Measurements from ENCODE around the gene FHOD1.

The FHOD1 gene

DNA sequence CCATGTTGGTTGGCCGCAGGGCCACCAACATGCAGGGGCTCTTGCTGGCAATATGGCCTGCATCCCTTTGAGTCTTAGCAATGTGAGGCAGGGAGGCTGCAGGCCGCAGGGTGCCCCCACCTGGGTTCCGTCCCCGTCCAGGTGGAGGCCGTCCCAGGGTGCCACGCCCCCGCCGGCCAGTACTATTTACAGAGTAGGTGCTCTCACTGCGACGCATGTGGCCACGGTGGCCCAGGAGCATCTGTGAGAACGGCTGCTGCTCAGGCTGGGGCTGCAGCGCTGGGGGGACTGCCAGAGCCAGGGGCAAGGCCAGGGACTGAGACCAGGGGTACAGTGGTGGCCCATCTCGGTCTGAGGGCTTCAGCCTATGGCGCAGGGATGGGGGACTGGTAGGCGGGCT, 67.1 kb downstream of the FHOD1 start:
- TF ChIP-seq EZH2 (IDR thresholded peaks at IDR 0.05; ENCODE audit: borderline replicate concordance, low read length) = no peak
- TF ChIP-seq, protein P1, sequence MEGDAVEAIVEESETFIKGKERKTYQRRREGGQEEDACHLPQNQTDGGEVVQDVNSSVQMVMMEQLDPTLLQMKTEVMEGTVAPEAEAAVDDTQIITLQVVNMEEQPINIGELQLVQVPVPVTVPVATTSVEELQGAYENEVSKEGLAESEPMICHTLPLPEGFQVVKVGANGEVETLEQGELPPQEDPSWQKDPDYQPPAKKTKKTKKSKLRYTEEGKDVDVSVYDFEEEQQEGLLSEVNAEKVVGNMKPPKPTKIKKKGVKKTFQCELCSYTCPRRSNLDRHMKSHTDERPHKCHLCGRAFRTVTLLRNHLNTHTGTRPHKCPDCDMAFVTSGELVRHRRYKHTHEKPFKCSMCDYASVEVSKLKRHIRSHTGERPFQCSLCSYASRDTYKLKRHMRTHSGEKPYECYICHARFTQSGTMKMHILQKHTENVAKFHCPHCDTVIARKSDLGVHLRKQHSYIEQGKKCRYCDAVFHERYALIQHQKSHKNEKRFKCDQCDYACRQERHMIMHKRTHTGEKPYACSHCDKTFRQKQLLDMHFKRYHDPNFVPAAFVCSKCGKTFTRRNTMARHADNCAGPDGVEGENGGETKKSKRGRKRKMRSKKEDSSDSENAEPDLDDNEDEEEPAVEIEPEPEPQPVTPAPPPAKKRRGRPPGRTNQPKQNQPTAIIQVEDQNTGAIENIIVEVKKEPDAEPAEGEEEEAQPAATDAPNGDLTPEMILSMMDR (IDR thresholded peaks at IDR 0.05; ENCODE audit: low read length) = no peak
- peaks cover 26% of the 10 kb centered on the region for H3K4me1 ChIP-seq (ENCODE audit: insufficient read depth, low read length, severe bottlenecking)
- no peaks in the 10 kb centered on the region for H4K20me1 ChIP-seq (ENCODE audit: insufficient read depth, low read length)

DNA sequence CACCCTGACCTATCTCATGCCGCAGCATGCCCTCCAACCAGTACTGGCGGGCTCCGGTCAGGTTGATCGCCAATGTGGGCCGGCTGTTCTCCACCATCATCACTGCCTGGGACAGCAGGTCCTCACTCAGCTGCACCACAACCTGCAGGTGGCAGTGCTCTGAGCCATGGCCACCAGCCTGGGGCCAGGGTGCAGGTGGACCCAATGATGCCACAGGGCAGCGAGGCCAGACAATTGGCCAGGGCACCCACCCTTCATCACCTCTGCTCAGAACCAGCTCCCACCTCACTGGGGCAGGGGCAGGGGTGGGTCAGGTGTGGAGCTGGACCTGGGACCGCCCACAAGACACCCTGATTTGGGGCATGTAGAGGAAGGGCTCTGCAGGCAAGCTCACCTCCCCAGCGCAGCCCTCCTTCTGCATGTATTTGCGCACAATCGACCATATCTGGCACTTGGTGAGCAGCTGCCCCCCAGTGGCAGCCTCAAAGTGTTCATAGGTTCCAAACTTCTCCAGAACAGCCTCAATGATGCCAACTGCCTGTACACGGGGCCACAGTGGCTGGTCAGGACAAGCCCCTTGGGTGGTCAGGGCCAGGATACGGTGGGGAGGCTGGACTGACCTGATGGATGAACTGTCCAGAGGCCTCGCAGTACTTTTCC, 67.7 kb downstream of the FHOD1 start:
- H3K9ac ChIP-seq (ENCODE audit: low read length) = no peak overlapping the region
- H3K4me3 ChIP-seq (ENCODE audit: low read depth, low read length, poor library complexity, severe bottlenecking) = no peak overlapping the region
- peaks cover 11% of the 10 kb centered on the region; the same call in 1 of the 2 replicates for H3K27me3 ChIP-seq (ENCODE audit: insufficient read depth, low read length)
- no peak overlapping the region for H3K4me2 ChIP-seq (ENCODE audit: low read length)
- peaks cover 27% of the 10 kb centered on the region for H3K4me1 ChIP-seq (ENCODE audit: insufficient read depth, low read length, severe bottlenecking)
- no peaks in the 10 kb centered on the region for H4K20me1 ChIP-seq (ENCODE audit: insufficient read depth, low read length)
- H3K9me2 ChIP-seq (ENCODE audit: low read depth, low read length) = no peaks in the 10 kb centered on the region
- no peak overlapping the region for H3K27ac ChIP-seq (ENCODE audit: low read depth, low read length, poor library complexity, severe bottlenecking)
- H2AFZ ChIP-seq (ENCODE audit: low read length) = no peak overlapping the region
- TF ChIP-seq EZH2 (IDR thresholded peaks at IDR 0.05; ENCODE audit: borderline replicate concordance, low read length) = no peak
- TF ChIP-seq, protein P1 (IDR thresholded peaks at IDR 0.05; ENCODE audit: low read length) = peak; percentile 59
- H3K9me3 ChIP-seq (ENCODE audit: low read length) = no peaks in the 10 kb centered on the region
- H3K36me3 ChIP-seq (ENCODE audit: insufficient read depth, low read length) = no peaks in the 10 kb centered on the region
- no peaks in the 10 kb centered on the region for H3K79me2 ChIP-seq (ENCODE audit: insufficient read depth, low read length)
- no peaks in the 10 kb centered on the region for H3F3A ChIP-seq (ENCODE audit: insufficient read depth, low read length)

More for the DNA sequence above, 67.1 kb downstream of the FHOD1 start:
- Histone ChIP-seq H3K27ac (ENCODE audit: low read depth, low read length, poor library complexity, severe bottlenecking) (no peak overlapping the region), H3K79me2 (ENCODE audit: insufficient read depth, low read length) (no peaks in the 10 kb centered on the region), H3F3A (ENCODE audit: insufficient read depth, low read length) (no peaks in the 10 kb centered on the region), H3K4me3 (ENCODE audit: low read depth, low read length, poor library complexity, severe bottlenecking) (no peak overlapping the region), H3K27me3 (ENCODE audit: insufficient read depth, low read length) (peaks cover 11% of the 10 kb centered on the region; the same call in 1 of the 2 replicates), H3K9me2 (ENCODE audit: low read depth, low read length) (no peaks in the 10 kb centered on the region), H2AFZ (ENCODE audit: low read length) (no peak overlapping the region), H3K4me2 (ENCODE audit: low read length) (no peak overlapping the region), H3K9ac (ENCODE audit: low read length) (no peak overlapping the region), H3K9me3 (ENCODE audit: low read length) (no peaks in the 10 kb centered on the region), H3K36me3 (ENCODE audit: insufficient read depth, low read length) (no peaks in the 10 kb centered on the region)
